ENCODE results near the gene CIB2. TPM values are rescaled to one million over a fixed set of nuclear protein-coding genes. Genes with fewer than 3 reads are reported as not detected.

Gene CIB2
- total RNA-seq, 2 experiments from 2014 or later: 1.4 to 2.2 TPM

DNA sequence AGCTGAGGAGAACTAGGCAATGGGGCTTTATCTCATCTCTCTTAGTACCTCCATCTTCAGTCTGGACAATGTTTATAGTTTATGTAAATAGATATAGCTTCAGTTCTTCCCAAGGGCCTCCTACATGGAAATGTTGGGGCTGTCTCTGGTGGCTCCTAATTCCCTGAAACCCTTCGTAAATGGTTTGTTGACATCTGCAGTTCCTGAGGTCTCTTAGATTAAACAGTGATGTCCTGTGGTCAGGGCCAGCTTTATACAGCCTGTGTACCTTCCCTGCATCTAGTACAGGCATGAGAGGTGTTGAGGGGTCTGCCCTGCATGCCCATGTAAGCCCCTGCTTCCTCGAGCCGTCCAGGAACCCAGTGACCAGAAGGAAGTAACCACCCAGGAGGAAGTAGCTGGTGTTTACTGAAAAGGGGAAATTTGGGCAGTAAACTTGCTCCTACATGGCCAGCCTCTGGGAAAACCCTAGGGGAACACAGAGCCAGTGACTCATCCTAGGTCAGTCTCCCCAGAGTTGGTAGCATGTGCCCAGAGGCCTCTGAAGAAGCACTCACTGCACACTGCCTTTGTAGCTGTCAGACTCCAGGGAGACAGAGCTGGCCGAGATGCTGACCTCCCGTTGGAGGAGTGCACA, 49.0 kb downstream of the CIB2 start:
- DNase-seq (no peak), ATAC-seq (no peak)
- no peaks in the 10 kb centered on the region for H3K9me3 Mint-ChIP-seq (ENCODE audit: insufficient read depth)
- peaks cover 53% of the 10 kb centered on the region for H3K4me1 Mint-ChIP-seq (ENCODE audit: low read depth)
- no peak overlapping the region for H3K4me3 Mint-ChIP-seq
- H3K27me3 Mint-ChIP-seq (ENCODE audit: low read depth): no peaks in the 10 kb centered on the region
- H3K27ac Mint-ChIP-seq: peak overlapping the region; percentile 72
- H3K36me3 Mint-ChIP-seq (ENCODE audit: low read depth): no peaks in the 10 kb centered on the region
- ChIA-PET POLR2A (interaction anchor here (1.0 to 1.2 kb wide), 3 partner anchors 12 to 25 kb away, joined by 4 to 5 read pairs (median 4); no protein-coding TSS in a partner anchor), CTCF (interaction anchor here (1.1 to 3.3 kb wide), 5 partner anchors 9 to 63 kb away, joined by 3 to 25 read pairs (median 4); partner anchors contain the start of gene SH2D7)

DNA sequence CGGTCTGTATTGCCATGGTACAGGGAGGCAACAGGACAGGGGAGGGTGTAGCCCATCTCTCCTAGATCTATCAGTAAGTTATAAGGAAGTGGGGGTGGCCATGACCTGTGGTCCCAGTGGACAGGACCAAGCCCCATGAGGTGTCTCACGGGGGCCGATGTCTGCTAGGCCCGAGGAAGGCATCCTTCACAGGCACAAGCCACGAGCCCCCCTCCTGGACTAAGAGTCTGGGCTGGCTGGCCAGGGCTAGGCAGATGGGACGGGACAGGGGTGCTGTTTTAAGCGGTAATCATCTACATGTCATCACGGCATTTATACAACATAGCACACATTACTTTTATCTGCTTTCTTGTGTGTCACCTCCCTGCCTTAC, 51.2 kb downstream of the CIB2 start:
- peak overlapping the region; percentile 11 for H3K27ac Mint-ChIP-seq
- DNase-seq: no peak
- peaks cover 11% of the 10 kb centered on the region for H3K36me3 Mint-ChIP-seq (ENCODE audit: low read depth)
- H3K27me3 Mint-ChIP-seq (ENCODE audit: low read depth): no peaks in the 10 kb centered on the region
- POLR2A ChIA-PET: interaction anchor here (1.5 kb wide), 1 partner anchor 10 kb away, joined by 4 read pairs; no protein-coding TSS in a partner anchor
- peaks cover 52% of the 10 kb centered on the region for H3K4me1 Mint-ChIP-seq (ENCODE audit: low read depth)
- H3K4me3 Mint-ChIP-seq: no peak overlapping the region
- no peak for ATAC-seq
- CTCF ChIA-PET: interaction anchor here (1.0 to 15.5 kb wide), 3 partner anchors 18 to 29 kb away, joined by 3 to 305 read pairs (median 8); no protein-coding TSS in a partner anchor
- no peaks in the 10 kb centered on the region for H3K9me3 Mint-ChIP-seq (ENCODE audit: insufficient read depth)

DNA sequence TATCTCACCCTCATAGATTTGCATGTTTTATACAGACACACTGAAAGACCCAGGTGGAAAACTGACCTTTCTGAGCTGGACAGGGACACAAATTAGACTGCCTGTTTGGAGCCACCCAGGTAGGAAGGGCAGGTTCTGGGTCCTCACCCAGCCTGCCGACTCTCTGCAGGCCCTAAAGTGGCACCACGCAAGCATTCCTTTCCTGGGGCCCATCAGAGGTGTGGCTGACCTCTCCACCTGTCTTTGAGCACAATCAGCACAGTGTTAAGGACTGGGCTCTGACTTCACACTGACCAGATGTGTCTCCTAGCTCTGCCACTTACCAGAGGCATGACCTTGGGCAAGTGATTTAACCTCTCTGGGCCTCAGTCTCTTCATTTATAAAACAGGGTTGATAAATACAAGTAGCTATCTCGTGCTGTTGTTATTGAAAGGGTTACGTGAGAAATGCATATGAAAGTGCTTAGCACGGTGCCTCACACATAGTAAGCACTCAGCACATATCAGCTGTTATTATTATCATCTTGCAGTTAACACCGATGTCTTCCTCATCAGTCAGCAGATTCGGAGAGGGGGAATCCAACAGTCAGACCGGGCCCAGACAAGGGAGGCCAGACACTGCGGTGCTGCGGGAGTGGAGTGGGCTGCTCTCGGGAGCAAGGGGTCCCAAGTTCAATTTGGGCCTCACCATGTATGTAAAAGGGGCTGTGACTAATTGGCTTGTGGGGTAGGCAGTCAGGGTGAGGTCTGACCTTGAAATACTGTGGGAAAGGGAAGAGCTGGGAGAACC, 51.8 kb downstream of the CIB2 start:
- Mint-ChIP-seq H3K27me3 (ENCODE audit: low read depth) (no peaks in the 10 kb centered on the region), H3K4me1 (ENCODE audit: low read depth) (peaks cover 51% of the 10 kb centered on the region), H3K9me3 (ENCODE audit: insufficient read depth) (no peaks in the 10 kb centered on the region), H3K27ac (peak overlapping the region; percentile 11), H3K36me3 (ENCODE audit: low read depth) (peaks cover 16% of the 10 kb centered on the region), H3K4me3 (no peak overlapping the region)
- CTCF ChIA-PET: interaction anchor here (1.0 to 15.5 kb wide), 3 partner anchors 17 to 29 kb away, joined by 3 to 305 read pairs (median 8); no protein-coding TSS in a partner anchor
- DNase-seq (no peak), ATAC-seq (no peak)
- POLR2A ChIA-PET: interaction anchor here (0.8 to 1.5 kb wide), 2 partner anchors 9 to 27 kb away, joined by 3 to 4 read pairs; no protein-coding TSS in a partner anchor

DNA sequence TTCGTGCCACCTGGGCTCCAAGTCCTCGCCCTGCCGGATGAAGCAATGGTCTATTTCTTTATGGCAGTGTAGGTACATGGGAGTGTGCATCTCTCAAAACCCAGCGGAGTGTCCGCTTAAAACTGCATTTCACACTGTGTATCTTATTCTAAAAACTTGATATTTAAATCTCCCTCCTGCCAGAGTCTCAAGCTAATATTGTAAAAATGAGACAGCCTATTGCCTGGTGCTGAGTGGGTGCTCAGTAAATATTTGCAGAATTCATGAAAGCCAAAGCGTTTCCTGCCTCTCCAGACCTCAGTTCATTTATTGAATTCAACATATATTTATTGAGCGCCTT, 53.4 kb downstream of the CIB2 start:
- Mint-ChIP-seq H3K36me3 (ENCODE audit: low read depth) (peaks cover 26% of the 10 kb centered on the region), H3K9me3 (ENCODE audit: insufficient read depth) (no peaks in the 10 kb centered on the region), H3K27me3 (ENCODE audit: low read depth) (no peaks in the 10 kb centered on the region), H3K4me1 (ENCODE audit: low read depth) (peaks cover 50% of the 10 kb centered on the region), H3K4me3 (peak overlapping the region; percentile 78), H3K27ac (peak overlapping the region; percentile 76)
- no peak for DNase-seq
- ChIA-PET CTCF (interaction anchor here (0.7 to 15.5 kb wide), 6 partner anchors 9 to 43 kb away, joined by 3 to 305 read pairs (median 3); no protein-coding TSS in a partner anchor), POLR2A (interaction anchor here (0.9 to 1.7 kb wide), 3 partner anchors 26 to 43 kb away, joined by 4 to 5 read pairs (median 4); no protein-coding TSS in a partner anchor)
- no peak for ATAC-seq

DNA sequence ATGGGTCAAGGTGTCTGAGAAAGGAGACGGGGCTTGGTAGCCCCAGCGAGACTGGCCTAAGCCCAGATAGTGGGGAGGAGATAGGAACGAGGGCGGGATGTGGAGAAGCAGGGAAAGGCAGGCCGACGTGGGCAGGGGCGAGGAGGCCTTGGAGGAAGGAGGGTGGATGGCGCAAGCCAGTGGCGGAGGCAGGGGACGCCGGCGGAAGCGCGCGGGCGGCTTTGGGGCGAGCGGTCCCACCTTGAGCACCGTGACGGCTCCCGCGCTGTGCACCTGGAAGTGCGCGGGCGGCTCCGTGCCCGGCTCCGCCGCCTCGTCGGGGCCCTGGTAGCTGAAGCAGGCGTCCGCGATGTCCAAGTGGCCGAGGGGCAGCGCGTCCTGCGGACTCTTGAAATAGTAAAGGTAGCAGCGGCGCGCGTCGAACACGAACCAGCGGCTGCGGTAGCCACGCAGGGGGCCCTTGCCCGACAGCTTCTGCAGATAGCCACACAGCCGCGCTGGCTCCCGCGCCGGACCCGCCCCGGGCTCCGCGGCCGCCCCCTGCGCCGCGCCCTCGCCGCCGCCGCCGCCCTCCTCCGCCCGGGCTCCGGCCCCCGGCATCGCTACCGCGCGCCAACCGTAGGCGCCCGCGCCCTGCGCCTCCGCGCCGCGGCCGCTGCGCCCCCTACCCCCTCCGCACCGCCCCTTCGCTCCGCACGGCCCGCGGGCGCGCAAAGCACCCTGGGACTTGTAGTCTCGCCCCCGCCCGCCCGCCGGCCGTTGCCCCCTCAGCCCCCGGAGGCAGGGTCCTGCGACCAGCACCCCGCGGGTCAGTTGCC, 54.0 kb downstream of the CIB2 start, which contains the start of gene TBC1D2B:
Gene TBC1D2B, minus strand, starts transcription at position 659 of the 818 bp plus-strand sequence. Its CDS starts 59 bp downstream, at position 600.
- Mint-ChIP-seq H3K9me3 (ENCODE audit: insufficient read depth) (no peaks in the 10 kb centered on the region), H3K36me3 (ENCODE audit: low read depth) (peaks cover 31% of the 10 kb centered on the region), H3K27ac (peak within 1 kb of the TSS; percentile 94), H3K4me1 (ENCODE audit: low read depth) (peaks cover 50% of the 10 kb centered on the region), H3K4me3 (peak within 1 kb of the TSS; percentile 100), H3K27me3 (ENCODE audit: low read depth) (no peaks in the 10 kb centered on the region)
- ATAC-seq (peak; percentile 83), DNase-seq (peak; percentile 69)
- CTCF ChIA-PET: interaction anchor here (0.6 to 15.5 kb wide), 5 partner anchors 9 to 43 kb away, joined by 3 to 305 read pairs (median 3); no protein-coding TSS in a partner anchor
- POLR2A ChIA-PET: interaction anchor here (0.9 to 1.7 kb wide), 3 partner anchors 26 to 42 kb away, joined by 4 to 5 read pairs (median 4); no protein-coding TSS in a partner anchor

DNA sequence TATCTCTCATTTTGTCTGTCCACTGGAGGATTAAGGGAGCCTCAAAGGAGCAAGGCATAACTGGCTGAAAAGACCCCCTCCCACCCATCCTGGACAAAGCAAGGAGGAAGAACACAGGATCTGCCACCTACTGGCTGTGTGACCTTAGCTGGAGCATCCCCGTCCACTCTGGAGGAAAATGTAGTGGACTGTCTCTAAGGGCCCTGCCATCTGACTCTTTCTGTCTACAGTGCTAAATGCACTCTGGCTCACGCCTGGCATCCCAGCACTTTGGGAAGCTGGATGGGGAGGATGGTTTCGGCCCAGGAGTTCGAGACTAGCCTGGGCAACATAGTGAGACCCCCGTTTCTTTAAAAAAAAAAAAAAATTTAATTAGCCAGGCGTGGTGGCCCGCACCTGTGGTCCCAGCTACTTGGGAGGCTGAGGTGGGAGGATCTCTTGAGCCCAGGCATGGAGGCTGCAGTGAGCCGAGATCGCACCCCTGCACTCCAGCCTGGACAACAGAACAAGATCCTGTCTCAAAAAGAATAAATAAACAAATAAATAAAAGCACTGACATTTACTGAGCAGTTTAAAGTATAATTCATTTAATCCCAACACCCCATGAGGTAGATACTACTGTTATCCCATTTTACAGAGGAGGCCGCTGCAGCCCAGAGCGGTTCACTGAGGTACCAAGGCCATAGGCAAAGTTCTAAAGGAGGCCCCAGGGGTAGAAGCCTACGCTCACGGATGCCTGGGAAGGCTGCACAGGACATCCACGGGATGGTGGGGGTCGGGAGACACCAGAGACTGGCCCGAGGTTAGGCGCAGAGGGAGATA, 54.8 kb downstream of the CIB2 start:
- H3K4me3 Mint-ChIP-seq: peak overlapping the region; percentile 100
- CTCF ChIA-PET: interaction anchor here (0.6 to 15.5 kb wide), 5 partner anchors 14 to 42 kb away, joined by 3 to 305 read pairs (median 9); no protein-coding TSS in a partner anchor
- H3K9me3 Mint-ChIP-seq (ENCODE audit: insufficient read depth): no peaks in the 10 kb centered on the region
- no peaks in the 10 kb centered on the region for H3K27me3 Mint-ChIP-seq (ENCODE audit: low read depth)
- H3K36me3 Mint-ChIP-seq (ENCODE audit: low read depth): peaks cover 39% of the 10 kb centered on the region
- H3K27ac Mint-ChIP-seq: peak overlapping the region; percentile 94
- peak; percentile 41 for ATAC-seq
- DNase-seq: no peak
- H3K4me1 Mint-ChIP-seq (ENCODE audit: low read depth): peaks cover 54% of the 10 kb centered on the region
- POLR2A ChIA-PET: interaction anchor here (0.7 to 1.7 kb wide), 7 partner anchors 10 to 56 kb away, joined by 3 to 5 read pairs (median 4); no protein-coding TSS in a partner anchor

DNA sequence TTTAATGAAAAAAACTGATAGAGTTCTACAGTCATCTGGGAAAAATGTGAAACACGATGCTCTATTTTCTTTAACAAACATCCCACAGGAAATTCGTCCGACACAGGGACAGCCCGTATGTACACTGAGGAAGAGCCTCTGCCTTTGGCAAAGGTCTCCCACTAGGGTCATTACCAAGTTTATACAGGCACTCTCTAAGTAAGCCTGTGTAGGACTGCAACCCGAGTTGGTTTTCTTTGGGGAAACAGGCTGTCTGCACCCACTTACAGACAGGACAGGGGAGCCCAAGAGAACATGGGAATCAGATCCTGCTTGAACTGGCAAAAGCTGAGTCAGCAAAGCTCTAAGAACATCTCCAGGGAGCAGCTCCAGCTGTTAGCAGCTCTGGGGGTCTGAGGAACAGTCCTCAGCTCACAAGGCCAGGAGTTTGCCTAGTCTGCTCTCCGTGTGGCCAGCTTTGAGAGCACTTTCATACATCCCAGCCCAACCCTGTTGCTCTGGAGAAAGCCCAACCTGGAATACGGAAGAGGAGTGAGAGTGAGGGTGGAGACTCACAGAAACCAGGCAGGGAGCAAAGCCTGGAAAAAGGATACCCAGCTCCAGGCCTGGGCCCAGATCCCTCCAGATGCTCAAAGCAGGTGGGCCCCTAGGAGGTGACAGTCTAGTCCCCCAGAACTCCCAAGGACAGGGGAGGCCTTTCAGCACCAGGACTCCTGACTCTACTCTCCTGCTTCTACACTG, 55.6 kb downstream of the CIB2 start:
- peaks cover 43% of the 10 kb centered on the region for H3K36me3 Mint-ChIP-seq (ENCODE audit: low read depth)
- POLR2A ChIA-PET: interaction anchor here (0.7 to 1.5 kb wide), 5 partner anchors 10 to 55 kb away, joined by 3 to 5 read pairs (median 4); no protein-coding TSS in a partner anchor
- H3K27me3 Mint-ChIP-seq (ENCODE audit: low read depth): no peaks in the 10 kb centered on the region
- ATAC-seq: no peak
- CTCF ChIA-PET: interaction anchor here (0.7 to 15.5 kb wide), 5 partner anchors 14 to 41 kb away, joined by 3 to 305 read pairs (median 9); no protein-coding TSS in a partner anchor
- no peaks in the 10 kb centered on the region for H3K9me3 Mint-ChIP-seq (ENCODE audit: insufficient read depth)
- peak overlapping the region; percentile 74 for H3K27ac Mint-ChIP-seq
- peak overlapping the region; percentile 100 for H3K4me3 Mint-ChIP-seq
- DNase-seq: no peak
- H3K4me1 Mint-ChIP-seq (ENCODE audit: low read depth): peaks cover 58% of the 10 kb centered on the region

DNA sequence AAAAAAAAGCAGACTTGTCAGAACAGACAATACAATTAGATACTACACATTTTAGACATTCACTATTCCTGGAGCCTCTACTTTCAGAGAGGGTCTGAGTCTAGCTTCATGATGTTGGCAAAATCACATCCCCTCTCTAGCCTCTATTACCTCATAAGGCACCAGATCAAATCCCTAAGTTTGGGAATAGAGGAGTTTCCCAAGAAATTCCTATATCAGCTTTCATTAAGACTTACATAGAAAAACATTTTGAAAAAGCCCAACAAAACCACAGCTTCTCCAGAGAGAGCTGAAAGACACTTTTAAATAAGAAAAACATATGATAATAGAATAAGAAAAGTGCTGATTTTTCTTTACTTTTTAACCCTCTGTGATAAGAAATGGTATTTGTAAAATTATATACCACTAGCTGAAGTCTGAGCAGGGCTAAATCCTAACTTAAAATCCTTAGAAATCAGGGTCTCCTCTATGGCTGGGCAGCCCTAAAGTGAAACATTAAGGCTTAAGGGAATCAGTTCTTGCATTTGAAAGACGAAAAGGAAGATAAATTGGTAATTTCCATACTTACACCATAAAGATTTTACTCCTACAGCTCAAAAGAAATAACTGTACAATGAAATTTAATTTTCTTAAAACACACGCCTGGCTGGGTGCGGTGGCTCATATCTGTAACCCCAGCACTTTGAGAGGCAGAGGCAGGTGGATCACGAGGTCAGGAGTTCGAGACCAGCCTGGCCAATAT, 58.0 kb downstream of the CIB2 start:
- H3K4me3 Mint-ChIP-seq: peak overlapping the region; percentile 67
- no peaks in the 10 kb centered on the region for H3K9me3 Mint-ChIP-seq (ENCODE audit: insufficient read depth)
- no peak for DNase-seq
- no peaks in the 10 kb centered on the region for H3K27me3 Mint-ChIP-seq (ENCODE audit: low read depth)
- peak overlapping the region; percentile 84 for H3K27ac Mint-ChIP-seq
- ATAC-seq: no peak
- ChIA-PET CTCF (interaction anchor here (0.9 to 15.5 kb wide), 7 partner anchors 10 to 73 kb away, joined by 3 to 305 read pairs (median 6); no protein-coding TSS in a partner anchor), POLR2A (interaction anchor here (1.0 to 4.5 kb wide), 3 partner anchors 17 to 38 kb away, joined by 3 to 21 read pairs (median 6); no protein-coding TSS in a partner anchor)
- H3K36me3 Mint-ChIP-seq (ENCODE audit: low read depth): peaks cover 54% of the 10 kb centered on the region
- H3K4me1 Mint-ChIP-seq (ENCODE audit: low read depth): peaks cover 54% of the 10 kb centered on the region

Measured in activated CD8-positive, alpha-beta T cell treated with anti-CD3 and anti-CD28 coated beads, Interleukin-2, amount 10 ng/mL, durations not matched to agents 7 days and 5 days (primary cell).